Adrenal gland (tissue), 12 donors: ENCODE data around the gene TLR10. TPM values are rescaled to one million over a fixed set of nuclear protein-coding genes. Genes with fewer than 3 reads are reported as not detected.

Experiments used
- DNase-seq, 7 donors: peaks; one replicate each; pipeline ENCODE4 v3.0.0-alpha.2; 2019 to 2020
- H3K27ac ChIP-seq, 5 donors: fragments of 200-600 bp; sonication (generic) in 4 of 5; 1 replicate in 3 of 5; 2 replicates in 2 of 5; pipeline versions ENCODE4 v1.5.1 to v1.8.0; 2016 to 2020; ENCODE audit warnings: mild to moderate bottlenecking in 1 of 5
- H3K27me3 ChIP-seq: fragments of 200-600 bp; 2 replicates; pipeline ENCODE4 v1.8.0; 2021
- H3K36me3 ChIP-seq, 2 donors: fragments of 200-600 bp; replicated peaks in 1 of 2; 1 replicate in 1 of 2; 2 replicates in 1 of 2; pipeline versions ENCODE4 v1.5.1 to v1.8.0; 2018 to 2022
- H3K4me1 ChIP-seq, 2 donors: fragments of 200-600 bp; replicated peaks in 1 of 2; 1 replicate in 1 of 2; 2 replicates in 1 of 2; pipeline versions ENCODE4 v1.5.1 to v1.8.0; 2018 to 2021
- H3K4me3 ChIP-seq, 4 donors: fragments of 200-600 bp; sonication (generic) in 3 of 4; one replicate each; pipeline ENCODE4 v1.5.1; 2016 to 2018
- H3K9me3 ChIP-seq, 3 donors: fragments of 200-600 bp; sonication (generic) in 1 of 3; replicated peaks in 1 of 3; 1 replicate in 2 of 3; 2 replicates in 1 of 3; pipeline versions ENCODE4 v1.5.1 to v1.8.0; 2016 to 2021
- POLR2A ChIP-seq, 2 donors: fragments of 450-650 bp; IDR thresholded peaks; one replicate each; pipeline ENCODE4 v1.6.1; 2017; ENCODE audit warnings: antibody characterized with exemption in 2 of 2, mild to moderate bottlenecking in 2 of 2, moderate library complexity in 1 of 2
- WGBS, 4 donors: extraction: QIAGEN DNeasy Blood & Tissue Kit in 2 of 4; methylation state at CpG; one replicate each; pipeline versions ENCODE4 v1.1.5 to v1.1.7; 2013 to 2017; 5-methylcytosine and 5-hydroxymethylcytosine counted together
- intact Hi-C, 2 donors: fragments of 100-400 bp; cut with DNase I; formaldehyde crosslinking; loops; one replicate each; pipeline versions ENCODE4 v1.14.1 to v1.15.0; 2022 to 2023
- polyA plus RNA-seq, 3 donors: library from polyadenylated mRNA; stranded (reverse); fragments of 200-250 nt in 2 of 3; fragments of 350-450 nt in 1 of 3; fragmentation: Illumina TruSeq in 1 of 3; extraction: RNeasy Lipid Tissue Mini Kit (QIAGEN cat#74804) in 1 of 3; gene quantifications; one replicate each; pipeline ENCODE4 v1.2.3, GENCODE V29; 2013 to 2014
- total RNA-seq, 9 donors: library from RNA; depleted of rRNA in 4 of 9; stranded (reverse); fragments of >200 nt in 4 of 9; fragments of 120-200 nt in 1 of 9; fragmentation: NEBNext Ultra II Directional in 1 of 9; extraction: Animal tissue kit (Norgen Biotek cat#: 25700) in 1 of 9; gene quantifications; one replicate each; pipeline versions ENCODE4 v1.1.0 to v1.2.4, GENCODE V29; 2013 to 2023
- TF ChIP-seq, protein P1 (sequence below), 6 experiments: fragments of 450-650 bp in 4 of 6; fragments of 200-600 bp in 2 of 6; sonication (generic) in 1 of 6; IDR thresholded peaks; 1 replicate in 5 of 6; 2 replicates in 1 of 6; pipeline versions ENCODE4 v1.5.1 to v1.8.0; 2016 to 2021; ENCODE audit warnings: antibody characterized with exemption in 6 of 6, mild to moderate bottlenecking in 2 of 6, moderate library complexity in 1 of 6
- donor health status: healthy with polysubstance abuse.
- donor health status: Bipolar disorder and iron deficiency.
- donor health status: DM: yes; HTN: yes; CAD: no.
- donor health status: DM: no; HTN: no; CAD: no.
- donor health status: DM: no; HTN: no; CAD: no.
- donor health status: DM: yes; HTN: yes; CAD: no.

The TLR10 gene
- total and polyA plus RNA-seq, 12 donors: 0.11 to 0.60 (median 0.19) TPM; not detected in 3

DNA sequence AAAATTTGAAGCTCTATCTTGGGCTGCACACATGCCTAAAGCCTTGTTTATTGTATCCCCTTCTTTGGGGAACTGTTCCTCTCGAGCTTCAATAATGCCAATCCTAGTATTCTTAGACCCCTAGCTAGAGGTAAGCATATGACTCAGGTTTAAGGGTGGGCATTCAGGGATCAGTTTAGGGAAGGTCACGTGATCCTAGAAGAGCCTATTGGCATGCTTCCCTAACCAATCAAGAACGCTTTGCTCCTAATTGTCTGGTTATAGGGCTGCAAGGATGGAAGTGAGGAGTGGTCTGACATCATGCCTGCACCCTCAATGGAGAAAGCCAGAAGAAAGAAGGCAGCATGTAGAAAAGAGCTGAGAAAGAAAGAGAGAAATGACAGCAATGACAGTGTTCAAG is 46.9 kb downstream of the TLR10 start:
- Histone ChIP-seq H3K36me3 (no peaks in the 10 kb centered on the region), H3K27me3 (no peaks in the 10 kb centered on the region), H3K4me1 (no peaks in the 10 kb centered on the region), H3K4me3 (no peak overlapping the region), H3K27ac (no peak overlapping the region), H3K9me3 (no peaks in the 10 kb centered on the region)
- WGBS, 4 donors: 80 to 94% (median 85%) methylated on average over 3 of the region's 3 CpGs
- no peak for DNase-seq
- TF ChIP-seq, protein P1, sequence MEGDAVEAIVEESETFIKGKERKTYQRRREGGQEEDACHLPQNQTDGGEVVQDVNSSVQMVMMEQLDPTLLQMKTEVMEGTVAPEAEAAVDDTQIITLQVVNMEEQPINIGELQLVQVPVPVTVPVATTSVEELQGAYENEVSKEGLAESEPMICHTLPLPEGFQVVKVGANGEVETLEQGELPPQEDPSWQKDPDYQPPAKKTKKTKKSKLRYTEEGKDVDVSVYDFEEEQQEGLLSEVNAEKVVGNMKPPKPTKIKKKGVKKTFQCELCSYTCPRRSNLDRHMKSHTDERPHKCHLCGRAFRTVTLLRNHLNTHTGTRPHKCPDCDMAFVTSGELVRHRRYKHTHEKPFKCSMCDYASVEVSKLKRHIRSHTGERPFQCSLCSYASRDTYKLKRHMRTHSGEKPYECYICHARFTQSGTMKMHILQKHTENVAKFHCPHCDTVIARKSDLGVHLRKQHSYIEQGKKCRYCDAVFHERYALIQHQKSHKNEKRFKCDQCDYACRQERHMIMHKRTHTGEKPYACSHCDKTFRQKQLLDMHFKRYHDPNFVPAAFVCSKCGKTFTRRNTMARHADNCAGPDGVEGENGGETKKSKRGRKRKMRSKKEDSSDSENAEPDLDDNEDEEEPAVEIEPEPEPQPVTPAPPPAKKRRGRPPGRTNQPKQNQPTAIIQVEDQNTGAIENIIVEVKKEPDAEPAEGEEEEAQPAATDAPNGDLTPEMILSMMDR (IDR thresholded peaks at IDR 0.05): no peak
- no peak for TF ChIP-seq POLR2A (IDR thresholded peaks at IDR 0.05)
- intact Hi-C loops: no loop called here

DNA sequence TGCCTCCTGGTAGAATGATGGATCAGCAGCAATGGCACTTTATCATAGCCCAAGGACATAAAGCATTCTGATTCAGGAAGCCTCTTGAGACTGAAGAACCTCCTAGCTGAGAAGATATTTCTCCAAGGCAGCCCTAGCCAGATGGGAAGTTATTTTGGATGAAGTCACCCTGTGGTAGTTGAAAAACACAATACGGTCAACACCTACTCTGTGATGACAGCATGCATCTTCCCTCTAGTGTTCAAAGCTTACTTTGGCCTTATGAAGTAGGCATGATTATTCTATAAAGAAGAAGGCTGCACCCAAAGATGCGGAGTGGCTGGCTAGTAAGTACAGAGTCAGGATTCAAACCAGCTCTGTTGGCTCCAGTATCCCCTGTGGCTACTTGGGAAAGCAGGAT is 47.9 kb downstream of the TLR10 start:
- H3K27me3 ChIP-seq: no peaks in the 10 kb centered on the region
- intact Hi-C loops: loop anchor here (5.0 kb wide), 4 partner anchors 418 to 673 kb away; no protein-coding TSS in a partner anchor
- no peak overlapping the region for H3K4me3 ChIP-seq
- H3K4me1 ChIP-seq: no peaks in the 10 kb centered on the region
- no peaks in the 10 kb centered on the region for H3K9me3 ChIP-seq
- TF ChIP-seq POLR2A (IDR thresholded peaks at IDR 0.05): no peak
- TF ChIP-seq, protein P1 (IDR thresholded peaks at IDR 0.05): no peak
- no peaks in the 10 kb centered on the region for H3K36me3 ChIP-seq
- 78 to 96% (median 87%) methylated on average over 2 of the region's 2 CpGs for WGBS, 4 donors
- DNase-seq: no peak
- no peak overlapping the region for H3K27ac ChIP-seq

DNA sequence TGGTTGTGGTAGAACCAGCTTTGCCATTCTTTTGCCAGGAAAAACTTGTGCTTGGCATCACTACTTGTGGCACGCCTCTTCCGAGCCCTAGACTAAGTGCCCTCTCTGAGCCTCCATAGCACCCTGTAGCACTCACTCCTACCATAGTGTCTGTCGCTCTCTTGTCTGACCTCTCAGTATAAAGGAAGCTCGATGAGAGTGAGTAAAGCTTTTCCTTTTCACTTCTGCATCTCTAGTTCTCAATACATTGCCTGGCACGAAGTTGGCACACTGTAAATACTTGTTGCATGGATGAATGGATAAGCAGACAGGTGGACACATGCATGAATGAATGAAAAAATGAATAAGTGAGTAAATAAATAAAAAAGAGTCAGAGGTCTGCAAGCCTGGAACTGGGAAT is 48.3 kb downstream of the TLR10 start:
- H3K27me3 ChIP-seq: no peaks in the 10 kb centered on the region
- TF ChIP-seq, protein P1 (IDR thresholded peaks at IDR 0.05): no peak
- no peak for TF ChIP-seq POLR2A (IDR thresholded peaks at IDR 0.05)
- DNase-seq: no peak
- no peak overlapping the region for H3K27ac ChIP-seq
- H3K9me3 ChIP-seq: no peaks in the 10 kb centered on the region
- no peaks in the 10 kb centered on the region for H3K36me3 ChIP-seq
- intact Hi-C loops: loop anchor here (5.0 kb wide), 4 partner anchors 417 to 672 kb away; no protein-coding TSS in a partner anchor
- H3K4me3 ChIP-seq: no peak overlapping the region
- H3K4me1 ChIP-seq: no peaks in the 10 kb centered on the region
- 81 to 85% (median 82%) methylated on average over 5 of the region's 5 CpGs for WGBS, 4 donors

DNA sequence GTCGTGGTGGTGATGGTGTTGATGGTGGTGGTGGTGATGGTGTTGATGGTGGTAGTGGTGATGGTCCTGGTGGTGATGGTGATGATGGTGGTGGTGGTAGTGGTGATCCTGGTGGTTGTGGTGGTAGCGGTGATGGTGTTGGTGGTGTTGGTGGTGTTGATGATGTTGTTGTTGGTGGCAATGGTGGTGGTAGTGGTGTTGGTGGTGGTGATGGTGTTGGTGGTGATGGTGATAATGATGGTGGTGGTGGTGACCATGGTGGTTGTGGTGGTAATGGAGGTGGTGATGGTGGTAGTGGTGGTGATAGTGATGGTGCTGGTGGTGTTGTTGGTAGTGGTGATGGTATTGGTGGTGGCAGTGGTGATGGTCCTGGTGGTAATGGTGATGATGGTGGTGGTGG is 49.1 kb downstream of the TLR10 start:
- intact Hi-C loops: loop anchor here (5.0 kb wide), 4 partner anchors 416 to 671 kb away; no protein-coding TSS in a partner anchor

More for the DNA sequence above, 49.1 kb downstream of the TLR10 start:
- Histone ChIP-seq H3K27ac (no peak overlapping the region), H3K27me3 (no peaks in the 10 kb centered on the region), H3K4me3 (no peak overlapping the region), H3K36me3 (no peaks in the 10 kb centered on the region), H3K9me3 (no peaks in the 10 kb centered on the region), H3K4me1 (no peaks in the 10 kb centered on the region)
- DNase-seq: no peak
- WGBS, 4 donors: 91 to 100% (median 94%) methylated on average over 2 of the region's 2 CpGs
- TF ChIP-seq POLR2A (IDR thresholded peaks at IDR 0.05): no peak
- TF ChIP-seq, protein P1 (IDR thresholded peaks at IDR 0.05): no peak
